BE2C (cell line): Measurements from ENCODE around the gene POC1B.

Experiments used
- DNase-seq: peaks from one replicate; pipeline ENCODE4 v3.0.0-alpha.2; 2020
- H3K27me3 ChIP-seq: fragments of 250-450 bp; sonication (Bioruptor Pico); 2 replicates; pipeline ENCODE4 v1.5.1; 2020; ENCODE audit warnings: mild to moderate bottlenecking
- H3K36me3 ChIP-seq: fragments of 250-450 bp; sonication (Bioruptor Pico); 2 replicates; pipeline ENCODE4 v1.5.1; 2020; ENCODE audit warnings: mild to moderate bottlenecking
- H3K4me1 ChIP-seq: fragments of 250-450 bp; sonication (Bioruptor Pico); 2 replicates; pipeline ENCODE4 v1.5.1; 2020
- H3K4me3 ChIP-seq: 2 replicates; pipeline ENCODE4 v1.5.1; 2011; ENCODE audit warnings: low read depth, low read length
- H3K9me3 ChIP-seq: fragments of 250-450 bp; sonication (Bioruptor Pico); 2 replicates; pipeline ENCODE4 v1.5.1; 2020
- TF ChIP-seq, protein P1 (sequence below): IDR thresholded peaks from 2 replicates; pipeline ENCODE4 v1.5.1; 2012; ENCODE audit warnings: mild to moderate bottlenecking, low read depth, low read length

POC1B gene

DNA sequence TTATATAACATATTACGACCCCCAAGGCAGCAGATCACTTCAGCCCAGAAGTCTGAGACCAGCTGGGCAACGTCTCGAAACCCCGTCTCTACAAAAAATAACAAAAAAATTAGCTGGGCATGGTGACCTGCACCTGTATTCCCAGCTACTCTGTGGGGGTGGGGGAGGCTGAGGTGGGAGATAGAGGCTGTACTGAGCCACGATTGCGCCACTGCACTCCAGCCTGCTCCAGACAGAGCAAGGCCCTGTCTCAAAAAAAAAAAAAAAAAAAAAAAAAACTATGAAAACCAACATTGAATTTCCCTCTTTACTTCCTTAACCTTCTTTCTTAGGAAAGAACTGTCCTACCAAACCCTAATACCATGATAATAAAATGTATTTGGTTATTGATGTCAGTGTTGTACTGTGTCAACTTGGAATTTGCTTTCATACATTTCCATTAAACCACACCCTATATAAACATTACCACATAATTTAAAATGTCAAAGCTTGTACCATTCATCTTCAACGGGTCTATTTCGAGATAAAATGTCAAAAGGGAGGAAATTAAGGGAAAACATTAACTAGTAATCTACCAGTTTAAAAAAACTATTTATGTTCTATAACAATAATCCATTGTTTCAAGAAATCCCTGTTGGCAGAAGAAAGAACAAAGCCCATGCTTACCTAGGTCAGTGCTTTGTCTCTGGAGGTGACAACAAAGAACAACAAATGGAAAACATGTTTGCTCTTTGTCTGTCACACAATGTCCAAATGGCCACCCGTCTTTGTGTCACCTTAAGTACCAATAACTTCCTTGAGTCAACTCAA is 18.6 kb downstream of the POC1B start:
- no peaks in the 10 kb centered on the region for H3K36me3 ChIP-seq
- H3K27me3 ChIP-seq = no peaks in the 10 kb centered on the region
- no peaks in the 10 kb centered on the region for H3K4me1 ChIP-seq
- no peaks in the 10 kb centered on the region for H3K9me3 ChIP-seq
- H3K4me3 ChIP-seq = no peak overlapping the region
- no peak for DNase-seq
- TF ChIP-seq, protein P1, sequence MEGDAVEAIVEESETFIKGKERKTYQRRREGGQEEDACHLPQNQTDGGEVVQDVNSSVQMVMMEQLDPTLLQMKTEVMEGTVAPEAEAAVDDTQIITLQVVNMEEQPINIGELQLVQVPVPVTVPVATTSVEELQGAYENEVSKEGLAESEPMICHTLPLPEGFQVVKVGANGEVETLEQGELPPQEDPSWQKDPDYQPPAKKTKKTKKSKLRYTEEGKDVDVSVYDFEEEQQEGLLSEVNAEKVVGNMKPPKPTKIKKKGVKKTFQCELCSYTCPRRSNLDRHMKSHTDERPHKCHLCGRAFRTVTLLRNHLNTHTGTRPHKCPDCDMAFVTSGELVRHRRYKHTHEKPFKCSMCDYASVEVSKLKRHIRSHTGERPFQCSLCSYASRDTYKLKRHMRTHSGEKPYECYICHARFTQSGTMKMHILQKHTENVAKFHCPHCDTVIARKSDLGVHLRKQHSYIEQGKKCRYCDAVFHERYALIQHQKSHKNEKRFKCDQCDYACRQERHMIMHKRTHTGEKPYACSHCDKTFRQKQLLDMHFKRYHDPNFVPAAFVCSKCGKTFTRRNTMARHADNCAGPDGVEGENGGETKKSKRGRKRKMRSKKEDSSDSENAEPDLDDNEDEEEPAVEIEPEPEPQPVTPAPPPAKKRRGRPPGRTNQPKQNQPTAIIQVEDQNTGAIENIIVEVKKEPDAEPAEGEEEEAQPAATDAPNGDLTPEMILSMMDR = no peak

DNA sequence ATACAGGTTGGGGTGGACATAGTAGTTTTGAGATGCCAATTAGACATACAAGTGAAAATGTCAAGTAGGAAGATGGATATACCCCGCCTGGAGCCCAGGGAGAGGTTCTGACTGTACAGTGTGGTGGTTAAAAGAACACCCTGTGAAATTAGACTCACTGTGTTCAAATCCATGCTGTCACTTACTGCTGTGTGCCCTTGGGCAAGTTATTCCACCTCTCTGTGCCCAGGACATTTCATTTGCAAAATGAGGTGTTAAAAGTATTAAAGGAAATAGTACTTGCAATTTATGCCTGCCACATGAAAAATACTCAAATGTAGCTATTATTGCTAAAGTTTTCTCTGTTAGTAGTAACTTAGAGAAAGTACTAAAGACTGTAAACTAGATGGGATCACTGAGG is 19.8 kb downstream of the POC1B start:
- TF ChIP-seq, protein P1 = no peak
- Histone ChIP-seq H3K9me3 (no peaks in the 10 kb centered on the region), H3K4me3 (no peak overlapping the region), H3K27me3 (no peaks in the 10 kb centered on the region), H3K36me3 (no peaks in the 10 kb centered on the region), H3K4me1 (no peaks in the 10 kb centered on the region)
- no peak for DNase-seq

DNA sequence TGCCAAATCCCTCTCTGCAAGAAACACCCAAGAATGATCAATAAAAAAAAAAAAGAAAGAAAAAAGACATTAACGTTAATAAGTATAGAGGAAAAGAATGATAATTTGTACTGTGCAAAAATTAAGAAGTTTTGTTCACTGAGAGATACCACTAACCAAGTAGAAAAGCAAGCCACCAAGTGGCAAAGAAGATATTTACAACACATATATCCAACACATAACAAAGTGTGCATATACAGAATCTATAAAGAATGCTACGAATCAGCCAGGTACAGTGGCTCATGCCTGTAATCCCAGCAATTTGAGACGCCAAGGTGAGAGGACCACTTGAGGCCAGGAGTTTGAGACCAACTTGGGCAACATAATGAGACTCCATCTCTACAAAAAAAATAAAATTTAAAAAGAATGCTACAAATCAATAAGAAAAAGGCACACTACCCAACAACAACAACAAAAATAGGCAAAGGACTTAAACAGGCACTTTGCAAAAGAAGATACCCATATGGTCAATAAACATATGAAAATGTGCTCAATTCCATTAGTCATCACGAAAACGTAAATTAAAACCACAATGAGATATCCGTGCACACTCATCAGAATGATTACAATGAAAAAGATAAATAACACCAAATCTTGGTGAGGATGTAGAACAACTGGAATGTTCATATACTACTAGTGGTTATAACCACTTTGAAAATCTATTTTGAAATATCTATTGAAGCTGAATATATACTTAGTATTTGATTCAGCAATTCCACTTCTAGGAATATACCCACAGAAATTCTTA is 21.1 kb downstream of the POC1B start:
- H3K4me3 ChIP-seq = no peak overlapping the region
- no peaks in the 10 kb centered on the region for H3K36me3 ChIP-seq

DNA sequence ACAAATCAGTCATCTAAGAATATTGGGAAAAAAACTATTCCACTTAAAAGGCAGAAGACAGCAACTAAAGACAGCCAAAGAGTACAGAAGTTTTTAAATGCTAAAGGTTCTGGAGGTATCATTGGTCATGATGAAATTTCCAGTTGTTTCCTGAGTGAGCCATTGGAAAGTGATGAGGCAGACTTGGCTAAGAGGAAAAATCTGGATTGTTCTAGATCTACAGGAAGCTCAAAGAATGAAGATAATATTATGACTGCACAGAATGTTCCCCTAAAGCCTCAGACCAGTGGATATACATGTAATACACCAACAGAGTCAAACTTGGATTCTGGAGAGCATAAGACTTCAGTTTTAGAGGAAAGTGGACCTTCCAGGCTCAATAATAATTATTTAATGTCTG is 24.1 kb downstream of the POC1B start:
- no peak for DNase-seq
- Histone ChIP-seq H3K4me3 (no peak overlapping the region), H3K9me3 (no peaks in the 10 kb centered on the region), H3K27me3 (no peaks in the 10 kb centered on the region), H3K4me1 (no peaks in the 10 kb centered on the region), H3K36me3 (no peaks in the 10 kb centered on the region)
- TF ChIP-seq, protein P1 = no peak

More for the DNA sequence above, 21.1 kb downstream of the POC1B start:
- H3K27me3 ChIP-seq = no peaks in the 10 kb centered on the region
- H3K9me3 ChIP-seq = no peaks in the 10 kb centered on the region
- no peaks in the 10 kb centered on the region for H3K4me1 ChIP-seq
- DNase-seq = no peak
- TF ChIP-seq, protein P1 = no peak

DNA sequence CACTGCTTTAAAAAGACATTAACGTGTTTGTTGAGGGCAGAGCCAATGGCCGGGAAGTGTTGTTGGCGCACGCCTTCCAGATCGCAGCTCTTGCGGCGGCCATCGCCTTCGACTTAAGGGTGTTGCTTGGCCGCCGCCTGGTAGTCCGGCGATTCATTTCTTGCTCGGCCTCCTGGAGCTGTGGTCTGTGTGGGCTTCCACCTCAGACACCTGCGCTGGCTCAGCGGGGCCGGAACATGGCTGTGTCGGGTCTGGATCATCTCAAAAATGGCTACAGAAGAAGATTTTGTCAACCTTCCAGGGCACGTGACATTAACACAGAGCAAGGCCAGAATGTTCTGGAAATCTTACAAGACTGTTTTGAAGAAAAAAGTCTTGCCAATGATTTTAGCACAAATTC is 26.0 kb downstream of the POC1B start:
- no peaks in the 10 kb centered on the region for H3K9me3 ChIP-seq
- TF ChIP-seq, protein P1 = no peak
- H3K4me1 ChIP-seq = no peaks in the 10 kb centered on the region
- DNase-seq = no peak
- H3K4me3 ChIP-seq = no peak overlapping the region
- H3K27me3 ChIP-seq = no peaks in the 10 kb centered on the region
- no peaks in the 10 kb centered on the region for H3K36me3 ChIP-seq

DNA sequence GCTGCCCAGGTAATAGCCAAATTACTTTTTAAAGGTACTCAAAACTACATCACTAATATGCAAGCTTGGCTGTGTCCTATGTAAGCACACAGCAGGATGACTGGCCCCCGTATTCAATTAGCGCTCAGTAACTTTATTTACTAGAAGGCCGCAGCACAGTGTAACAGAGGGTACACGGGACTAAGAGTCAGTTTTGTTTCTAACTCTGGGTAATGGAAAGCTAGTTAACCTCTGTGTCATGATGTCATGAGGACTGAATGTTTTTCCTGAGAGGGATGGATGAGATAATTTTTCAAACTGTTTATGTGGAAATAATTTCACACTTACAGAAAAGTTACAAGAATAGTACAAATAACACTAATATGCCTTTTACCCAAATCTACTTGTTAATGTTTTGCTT is 28.4 kb downstream of the POC1B start:
- H3K4me3 ChIP-seq = no peak overlapping the region
- H3K9me3 ChIP-seq = no peaks in the 10 kb centered on the region
- no peaks in the 10 kb centered on the region for H3K4me1 ChIP-seq
- no peak for DNase-seq
- no peaks in the 10 kb centered on the region for H3K36me3 ChIP-seq
- H3K27me3 ChIP-seq = no peaks in the 10 kb centered on the region
- TF ChIP-seq, protein P1 = no peak
